HuH-7.5 (cell line): ENCODE measurements around the gene AOAH.
"Not testable (repeated sequence)": the region's sequence is repeated elsewhere in the genome, so short reads cannot be mapped to it uniquely, and the experiment has no call there.

Experiments
- DNase-seq: peaks from one replicate; pipeline ENCODE4 v3.0.0; 2011; ENCODE audit warnings: low spot score

The AOAH gene

DNA sequence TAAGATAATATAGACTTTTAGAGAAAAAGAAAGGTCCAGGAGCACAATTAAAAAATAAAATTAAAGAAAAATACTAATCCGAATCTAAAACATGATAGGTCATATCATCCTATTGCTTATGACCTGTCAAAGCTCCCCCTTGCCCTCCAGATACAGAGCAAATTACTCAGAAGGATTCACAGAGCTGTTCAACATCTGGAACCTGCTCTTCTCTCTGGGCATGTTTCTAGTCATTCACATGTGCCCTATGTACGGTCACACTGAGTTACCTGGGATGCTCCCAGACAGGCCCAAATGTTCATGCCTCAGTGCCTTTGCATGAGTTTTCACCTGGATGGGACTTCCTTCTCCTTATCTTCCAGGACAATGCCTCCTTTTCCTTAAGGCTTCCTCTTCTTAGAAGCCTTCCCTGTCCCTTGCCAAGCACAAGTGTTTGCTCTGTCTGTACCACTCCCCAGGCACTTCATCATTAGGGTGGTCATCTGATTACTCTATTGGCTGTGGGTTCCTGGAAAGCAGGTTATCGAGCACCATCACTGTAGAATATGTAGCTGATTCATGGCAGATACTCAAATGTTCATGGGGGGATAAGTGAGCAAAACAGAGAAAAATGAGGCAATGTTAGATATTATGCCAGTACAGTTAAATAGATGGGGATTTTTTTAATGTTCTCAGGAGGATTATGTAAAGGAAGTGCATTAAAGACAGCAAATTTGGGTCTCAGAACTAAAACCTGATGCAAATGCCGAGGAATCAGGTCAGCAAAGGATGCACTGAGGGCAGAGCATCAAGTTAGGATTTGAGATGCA, 12.0 kb upstream of the AOAH start:
- no peak for DNase-seq

- DNase-seq: no peak
Measured at GRCh38 chr7:36735172-36735571, 10.9 kb upstream of the AOAH start.

- DNase-seq: no peak
Measured at GRCh38 chr7:36734731-36735130, 10.4 kb upstream of the AOAH start.

- DNase-seq: no peak
Measured at GRCh38 chr7:36733411-36733810, 9.1 kb upstream of the AOAH start.

GRCh38 chr7:36732806-36733205, 8.5 kb upstream of the AOAH start:
- no peak for DNase-seq

DNA sequence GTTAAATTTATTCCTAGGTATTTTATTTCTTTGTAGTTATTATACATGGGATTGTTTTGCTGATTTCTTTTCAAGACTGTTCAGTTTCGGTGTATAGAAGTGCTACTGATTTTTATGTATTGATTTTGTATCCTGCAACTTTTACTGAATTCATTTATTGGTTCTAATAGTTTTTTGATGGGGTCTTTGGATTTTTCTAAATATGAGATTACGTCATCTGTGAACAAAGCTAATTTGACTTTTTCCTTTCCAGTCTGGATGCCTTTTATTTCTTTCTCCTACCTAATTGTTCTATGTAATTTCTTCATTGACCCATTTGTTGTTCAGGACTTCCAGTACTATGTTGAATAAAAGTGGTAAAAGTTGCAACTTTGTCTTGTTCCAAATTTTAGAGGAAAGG, 5.8 kb upstream of the AOAH start:
- DNase-seq: no peak

DNA sequence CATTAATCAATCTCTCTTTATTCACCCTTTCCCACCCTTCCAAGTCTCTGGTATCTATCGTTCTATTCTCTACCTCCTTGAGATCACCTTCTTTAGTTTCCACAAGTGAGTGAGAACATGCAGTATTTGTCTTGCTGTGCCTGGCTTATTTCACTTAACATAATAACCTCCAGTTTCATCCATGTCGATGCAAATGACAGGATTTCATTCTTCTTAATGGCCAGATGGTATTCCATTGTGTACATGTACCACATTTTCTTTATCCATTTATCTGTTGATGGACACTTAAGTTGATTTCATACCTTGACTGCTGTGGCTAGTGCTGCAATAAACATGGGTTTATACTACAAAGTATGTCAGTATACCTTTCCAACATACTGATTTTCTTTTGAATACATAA, 3.8 kb upstream of the AOAH start:
- DNase-seq: no peak

DNA sequence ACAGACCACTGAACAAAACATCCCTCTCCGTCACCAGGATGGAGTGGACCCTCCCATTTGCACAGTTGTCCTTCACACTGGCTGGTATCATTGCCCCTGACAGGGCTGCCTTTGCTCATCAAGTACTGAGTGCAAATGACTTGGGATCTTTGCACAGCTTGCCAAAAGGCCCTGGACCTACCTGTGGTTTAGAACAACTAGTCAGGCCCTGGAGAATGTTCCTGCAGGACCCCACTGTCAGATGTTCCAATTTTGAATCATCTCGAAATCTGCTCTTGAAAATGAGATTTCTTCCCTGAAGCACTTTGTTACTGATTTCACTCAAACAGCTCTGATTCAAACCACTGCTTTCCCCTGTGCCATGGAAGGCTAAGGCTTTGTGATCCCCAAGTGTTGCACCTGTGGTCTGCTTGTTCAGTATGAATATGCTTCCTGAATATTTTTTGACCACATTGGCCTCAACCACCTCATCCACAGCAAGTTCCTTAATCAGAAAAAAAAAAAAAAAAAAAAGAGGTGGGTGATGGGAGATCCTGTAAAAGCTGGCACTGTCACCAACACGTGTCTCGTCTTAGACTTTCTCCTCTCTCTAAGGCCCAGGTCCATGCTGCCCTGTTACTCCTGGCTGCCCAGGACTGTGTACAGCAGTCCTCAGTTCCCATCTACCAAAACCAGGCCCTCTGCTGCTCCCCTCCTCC, 2.7 kb upstream of the AOAH start:
- no peak for DNase-seq

GRCh38 chr7:36726311-36726710, 2.0 kb upstream of the AOAH start:
- no peak for DNase-seq

- no peak for DNase-seq
Measured at GRCh38 chr7:36724996-36725395, 702 bp upstream of the AOAH start.

DNA sequence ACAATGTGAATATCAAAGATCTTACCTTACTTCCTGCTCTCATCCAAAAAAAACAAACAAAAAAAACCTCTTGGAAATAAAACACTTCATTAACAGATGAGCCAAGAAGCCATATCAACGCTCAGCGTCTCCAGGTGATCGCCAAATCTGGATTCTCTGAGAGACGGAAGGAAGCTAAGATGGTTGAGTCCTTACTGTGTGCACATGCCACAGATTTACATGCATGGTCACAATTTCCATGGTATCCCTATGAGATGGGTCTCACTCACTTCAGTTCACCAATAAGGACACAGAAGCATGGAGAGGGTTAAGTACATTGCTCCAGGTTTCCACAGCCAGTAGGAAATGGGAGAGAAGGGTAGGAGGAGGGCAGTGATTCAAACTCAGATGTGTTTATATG, 1.0 kb downstream of the AOAH start:
- DNase-seq: no peak

DNA sequence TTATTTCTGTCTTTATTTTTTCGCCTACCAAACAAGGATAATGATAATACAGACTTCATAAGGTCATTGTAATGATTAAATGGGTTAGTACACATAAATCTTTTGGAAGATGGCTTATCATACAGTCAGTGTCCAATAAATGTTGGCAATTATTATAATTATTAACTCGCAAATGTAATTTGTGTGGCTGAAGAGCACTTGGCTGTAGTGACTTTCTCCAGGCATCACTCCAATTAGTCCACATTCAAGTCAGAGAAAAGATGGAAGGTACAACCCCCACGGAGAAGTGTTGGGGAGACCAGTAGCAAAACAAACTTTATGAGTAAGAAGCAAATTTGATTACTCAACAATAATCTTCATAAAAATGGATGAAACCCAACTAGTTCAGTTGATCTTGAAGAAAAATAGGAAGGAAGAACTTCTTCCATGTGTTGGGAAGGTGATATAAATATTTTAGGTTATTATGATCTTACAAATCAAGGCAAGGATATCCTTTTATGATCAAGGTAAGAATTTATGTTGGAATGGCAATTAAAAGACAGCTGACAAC, 5.1 kb downstream of the AOAH start:
- DNase-seq: no peak

GRCh38 chr7:36717586-36717985, 6.7 kb downstream of the AOAH start:
- no peak for DNase-seq

GRCh38 chr7:36716802-36717201, 7.5 kb downstream of the AOAH start:
- DNase-seq: not testable (repeated sequence)

DNA sequence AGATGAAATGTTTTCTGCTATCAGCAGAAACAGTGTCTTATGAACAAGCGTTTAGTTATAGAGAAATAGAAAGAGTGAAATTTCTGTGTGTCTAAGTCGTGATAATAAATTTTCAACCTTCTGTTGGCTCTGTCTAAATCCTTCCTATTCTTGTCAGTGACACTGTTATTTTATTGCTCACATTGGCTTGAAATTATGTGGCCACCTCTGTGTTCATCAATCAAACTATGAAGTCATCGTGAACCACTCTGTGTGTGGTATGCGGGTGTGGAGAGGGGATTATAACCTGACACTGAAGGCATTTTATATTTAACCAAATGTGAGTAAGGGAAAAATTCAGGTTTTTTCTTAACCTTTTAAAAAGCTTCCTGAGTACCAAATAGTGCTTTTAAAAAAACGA, 12.3 kb downstream of the AOAH start:
- DNase-seq: no peak

DNA sequence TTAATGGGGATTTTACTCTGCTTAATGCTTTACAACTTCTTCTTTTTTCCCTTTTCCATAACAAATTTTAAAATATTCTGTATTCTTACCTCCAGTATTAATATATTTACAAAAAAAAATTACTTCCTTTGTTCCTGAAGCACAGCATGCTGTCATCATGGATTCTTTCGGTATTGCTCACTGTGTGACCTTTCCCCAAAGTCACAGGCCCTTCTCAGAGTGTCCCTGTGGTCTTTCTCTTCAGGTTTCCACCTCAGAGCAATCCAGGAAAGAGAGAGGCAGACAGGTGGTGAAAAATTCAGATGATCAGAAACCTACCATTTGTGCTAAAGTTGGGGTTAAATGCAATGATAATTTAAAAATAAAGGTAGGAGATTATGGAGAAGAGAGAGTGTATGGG, 13.0 kb downstream of the AOAH start:
- no peak for DNase-seq

- DNase-seq: no peak
Measured at GRCh38 chr7:36710186-36710791, 14.0 kb downstream of the AOAH start.

DNA sequence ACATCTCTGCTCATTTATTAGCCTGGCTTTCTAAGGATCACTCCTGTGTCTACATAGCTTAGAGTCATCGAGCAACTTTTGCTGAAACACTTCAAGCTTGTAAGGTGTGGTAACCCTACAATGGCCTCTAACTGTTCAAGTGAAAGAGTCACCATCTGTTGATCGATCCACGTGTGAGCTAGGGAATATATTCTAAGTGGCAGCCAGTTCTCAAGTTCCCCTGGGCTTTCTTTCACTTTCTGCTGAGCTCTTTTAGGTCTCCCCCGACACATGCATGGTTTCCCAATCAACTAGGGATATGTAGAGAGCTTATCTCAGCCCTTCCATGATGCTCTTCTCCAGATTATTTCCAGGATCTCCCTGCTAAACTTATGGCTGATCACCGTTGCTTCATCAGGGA, 15.5 kb downstream of the AOAH start:
- DNase-seq: no peak

DNA sequence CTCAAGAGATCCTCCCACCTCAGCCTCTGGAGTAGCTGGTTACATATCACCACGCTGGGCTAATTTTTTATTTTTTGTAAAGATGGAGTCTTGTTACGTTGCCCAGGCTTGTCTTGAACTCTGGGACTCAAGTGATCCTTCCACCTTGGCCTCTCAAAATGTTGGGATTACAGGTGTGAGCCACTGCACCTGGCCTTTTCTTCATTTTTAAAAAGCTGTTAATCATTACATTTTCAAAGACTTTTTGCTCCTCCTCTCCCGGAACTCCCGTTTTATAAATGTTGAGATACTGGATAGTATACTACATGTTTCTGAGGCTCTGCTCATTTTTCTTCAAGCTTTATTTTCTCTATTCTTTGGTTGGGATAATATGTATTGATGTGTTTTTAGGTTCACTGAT, 16.4 kb downstream of the AOAH start:
- no peak for DNase-seq

- no peak for DNase-seq
Measured at GRCh38 chr7:36707465-36707864, 16.8 kb downstream of the AOAH start.

DNA sequence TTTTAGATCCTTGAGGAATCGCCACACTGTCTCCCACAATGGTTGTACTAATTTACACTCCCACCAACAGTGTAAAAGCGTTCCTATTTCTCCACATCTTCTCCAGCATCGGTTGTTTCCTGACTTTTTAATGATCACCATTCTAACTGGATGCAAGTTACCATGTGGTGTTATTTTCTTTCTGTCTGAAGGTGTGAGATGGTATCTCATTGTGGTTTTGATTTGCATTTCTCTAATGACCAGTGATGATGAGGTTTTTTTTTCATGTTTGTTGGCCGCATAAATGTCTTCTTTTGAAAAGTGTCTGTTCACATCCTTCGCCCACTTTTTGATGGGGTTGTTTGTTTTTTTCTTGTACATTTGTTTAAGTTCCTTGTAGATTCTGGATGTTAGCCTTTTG, 20.4 kb downstream of the AOAH start:
- not testable (repeated sequence) for DNase-seq

DNA sequence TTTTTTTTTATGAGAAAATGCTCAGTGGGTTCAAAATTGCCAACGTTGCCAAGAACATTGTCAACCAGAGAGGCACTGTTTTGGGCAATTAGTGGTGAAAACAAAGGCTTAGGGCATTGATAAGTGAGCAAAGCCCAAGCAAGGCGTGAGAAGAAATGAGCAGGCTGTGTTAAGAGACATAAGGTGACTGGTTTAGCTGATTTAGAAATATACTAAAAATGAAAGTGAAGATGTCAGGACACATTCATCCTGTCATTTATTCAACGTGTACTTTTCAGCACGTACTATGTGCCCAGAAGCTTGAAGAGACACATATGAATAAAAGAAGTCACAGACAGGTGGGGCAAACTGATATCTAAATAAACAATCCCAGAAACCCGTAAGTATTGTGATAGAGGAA, 31.8 kb downstream of the AOAH start:
- no peak for DNase-seq

DNA sequence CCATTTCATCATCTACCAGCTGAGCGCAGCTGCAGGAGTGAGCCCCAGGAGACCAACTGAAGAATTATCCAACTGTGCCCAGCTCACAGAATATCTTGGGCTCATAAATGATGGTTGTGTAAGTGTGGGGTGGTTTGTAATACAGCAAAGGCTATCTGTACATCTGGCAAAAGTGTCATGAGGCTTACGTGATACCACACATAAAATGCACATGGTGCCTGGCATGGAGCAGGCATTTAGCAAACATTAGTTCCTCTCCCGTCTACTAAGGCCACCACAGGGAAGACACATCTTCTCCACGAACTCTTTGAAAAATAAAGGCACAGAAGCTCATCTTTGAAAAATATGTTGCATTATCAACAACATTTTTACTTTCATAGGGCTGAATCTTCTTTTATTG, 32.3 kb downstream of the AOAH start:
- DNase-seq: no peak
